Activated CD8-positive, alpha-beta memory T cell treated with anti-CD3 and anti-CD28 coated beads, Interleukin-2, amount 50 U/mL, for 48 hours (primary cell): ENCODE results near the gene CAMTA1.
"Not testable (repeated sequence)": the region's sequence is repeated elsewhere in the genome, so short reads cannot be mapped to it uniquely, and the experiment has no call there.

ENCODE experiments used
- DNase-seq: peaks from one replicate; pipeline ENCODE4 v3.0.0-alpha.2; 2020

CAMTA1 gene

GRCh38 chr1:7705048-7705907 is 920.0 kb downstream of the CAMTA1 start:
- DNase-seq = no peak

GRCh38 chr1:7705908-7706216 is 920.6 kb downstream of the CAMTA1 start:
- no peak for DNase-seq

GRCh38 chr1:7707527-7707926 is 922.3 kb downstream of the CAMTA1 start:
- DNase-seq = no peak

GRCh38 chr1:7708065-7708464 is 922.8 kb downstream of the CAMTA1 start:
- not testable (repeated sequence) for DNase-seq

- DNase-seq = no peak
Measured at GRCh38 chr1:7710859-7711258, 925.6 kb downstream of the CAMTA1 start.

- DNase-seq = no peak
Measured at GRCh38 chr1:7712731-7713323, 927.6 kb downstream of the CAMTA1 start.

GRCh38 chr1:7716506-7716905 is 931.3 kb downstream of the CAMTA1 start:
- no peak for DNase-seq

GRCh38 chr1:7717748-7718368 is 932.6 kb downstream of the CAMTA1 start:
- no peak for DNase-seq

- no peak for DNase-seq
Measured at GRCh38 chr1:7719468-7720094, 934.3 kb downstream of the CAMTA1 start.

GRCh38 chr1:7721940-7722669 is 936.9 kb downstream of the CAMTA1 start:
- no peak for DNase-seq

GRCh38 chr1:7722670-7723012 is 937.4 kb downstream of the CAMTA1 start:
- no peak for DNase-seq

- no peak for DNase-seq
Measured at GRCh38 chr1:7726623-7727022, 941.4 kb downstream of the CAMTA1 start.

GRCh38 chr1:7727809-7728471 is 942.7 kb downstream of the CAMTA1 start:
- DNase-seq = no peak

GRCh38 chr1:7729761-7730160 is 944.5 kb downstream of the CAMTA1 start:
- no peak for DNase-seq

GRCh38 chr1:7732331-7732730 is 947.1 kb downstream of the CAMTA1 start:
- no peak for DNase-seq

GRCh38 chr1:7733276-7733675 is 948.0 kb downstream of the CAMTA1 start:
- no peak for DNase-seq

GRCh38 chr1:7738044-7738443 is 952.8 kb downstream of the CAMTA1 start:
- DNase-seq = no peak

- DNase-seq = no peak
Measured at GRCh38 chr1:7743346-7743745, 958.1 kb downstream of the CAMTA1 start.

GRCh38 chr1:7744882-7745281 is 959.6 kb downstream of the CAMTA1 start:
- no peak for DNase-seq

- no peak for DNase-seq
Measured at GRCh38 chr1:7745783-7746182, 960.5 kb downstream of the CAMTA1 start.

GRCh38 chr1:7747605-7748004 is 962.4 kb downstream of the CAMTA1 start:
- DNase-seq = no peak

GRCh38 chr1:7749126-7749525 is 963.9 kb downstream of the CAMTA1 start:
- no peak for DNase-seq

- no peak for DNase-seq
Measured at GRCh38 chr1:7751174-7751573, 965.9 kb downstream of the CAMTA1 start.
